Right atrium auricular region (tissue), 2 donors: ENCODE data around the gene PCDHGC3. TPM values are rescaled to one million over a fixed set of nuclear protein-coding genes. Genes with fewer than 3 reads are reported as not detected.

Experiments used
- DNase-seq: peaks from one replicate; pipeline ENCODE4 v3.0.0-alpha.2; 2019; ENCODE audit warnings: low spot score
- H3K27ac ChIP-seq, 2 donors: fragments of 200-600 bp; sonication (generic); 1 replicate in 1 of 2; 2 replicates in 1 of 2; pipeline ENCODE4 v1.5.1; 2016 to 2019
- H3K27me3 ChIP-seq, 2 donors: fragments of 200-600 bp; sonication (generic); one replicate each; pipeline versions ENCODE4 v1.5.1 to v1.6.0; 2017 to 2019
- H3K36me3 ChIP-seq: fragments of 200-600 bp; sonication (generic); one replicate; pipeline ENCODE4 v1.5.1; 2016
- H3K4me1 ChIP-seq, 2 donors: fragments of 200-600 bp; sonication (generic); one replicate each; pipeline versions ENCODE4 v1.5.1 to v1.6.0; 2017 to 2019
- H3K4me3 ChIP-seq, 2 donors: fragments of 200-600 bp; sonication (generic); 1 replicate in 1 of 2; 2 replicates in 1 of 2; pipeline ENCODE4 v1.5.1; 2017 to 2019; ENCODE audit warnings: mild to moderate bottlenecking in 1 of 2, moderate library complexity in 1 of 2
- H3K9me3 ChIP-seq, 2 donors: fragments of 200-600 bp; sonication (generic); one replicate each; pipeline ENCODE4 v1.5.1; 2019
- total RNA-seq, 2 donors: library from RNA; depleted of rRNA; stranded (reverse); fragments of >200 nt; gene quantifications; one replicate each; pipeline ENCODE4 v1.1.0, GENCODE V29; 2016
- TF ChIP-seq, protein P1 (sequence below), 2 donors: fragments of 200-600 bp; sonication (generic); IDR thresholded peaks; one replicate each; pipeline ENCODE4 v1.5.1; 2019; ENCODE audit warnings: antibody characterized with exemption in 2 of 2

The PCDHGC3 gene
- total RNA-seq, 2 donors from 2014 or later: 24.1 to 38.3 TPM

DNA sequence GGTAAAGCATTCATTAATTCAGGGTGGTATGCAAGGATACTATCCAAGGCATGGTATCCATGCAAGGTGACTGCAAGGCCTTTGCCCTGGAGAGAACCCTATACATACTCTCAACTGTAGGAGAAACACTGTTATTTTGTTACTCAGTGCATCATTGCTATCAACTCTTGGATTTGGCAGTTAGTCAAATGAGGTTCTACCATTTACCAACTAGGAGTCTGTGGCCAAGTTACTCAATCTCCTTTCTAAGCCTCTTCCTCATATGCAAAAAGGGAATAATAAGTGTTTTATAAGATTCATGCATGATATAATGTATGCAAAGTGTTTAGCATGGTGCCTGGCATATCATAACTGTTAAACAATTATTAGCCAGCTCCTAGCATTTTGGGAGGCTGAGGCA is 4.0 kb downstream of the PCDHGC3 start:
- TF ChIP-seq, protein P1, sequence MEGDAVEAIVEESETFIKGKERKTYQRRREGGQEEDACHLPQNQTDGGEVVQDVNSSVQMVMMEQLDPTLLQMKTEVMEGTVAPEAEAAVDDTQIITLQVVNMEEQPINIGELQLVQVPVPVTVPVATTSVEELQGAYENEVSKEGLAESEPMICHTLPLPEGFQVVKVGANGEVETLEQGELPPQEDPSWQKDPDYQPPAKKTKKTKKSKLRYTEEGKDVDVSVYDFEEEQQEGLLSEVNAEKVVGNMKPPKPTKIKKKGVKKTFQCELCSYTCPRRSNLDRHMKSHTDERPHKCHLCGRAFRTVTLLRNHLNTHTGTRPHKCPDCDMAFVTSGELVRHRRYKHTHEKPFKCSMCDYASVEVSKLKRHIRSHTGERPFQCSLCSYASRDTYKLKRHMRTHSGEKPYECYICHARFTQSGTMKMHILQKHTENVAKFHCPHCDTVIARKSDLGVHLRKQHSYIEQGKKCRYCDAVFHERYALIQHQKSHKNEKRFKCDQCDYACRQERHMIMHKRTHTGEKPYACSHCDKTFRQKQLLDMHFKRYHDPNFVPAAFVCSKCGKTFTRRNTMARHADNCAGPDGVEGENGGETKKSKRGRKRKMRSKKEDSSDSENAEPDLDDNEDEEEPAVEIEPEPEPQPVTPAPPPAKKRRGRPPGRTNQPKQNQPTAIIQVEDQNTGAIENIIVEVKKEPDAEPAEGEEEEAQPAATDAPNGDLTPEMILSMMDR (IDR thresholded peaks at IDR 0.05): no peak
- Histone ChIP-seq H3K27ac (no peak overlapping the region), H3K27me3 (no peaks in the 10 kb centered on the region), H3K36me3 (no peaks in the 10 kb centered on the region), H3K9me3 (no peaks in the 10 kb centered on the region), H3K4me1 (peaks cover 0 to 41% of the 10 kb centered on the region in 2 donors), H3K4me3 (no peak overlapping the region)
- no peak for DNase-seq

DNA sequence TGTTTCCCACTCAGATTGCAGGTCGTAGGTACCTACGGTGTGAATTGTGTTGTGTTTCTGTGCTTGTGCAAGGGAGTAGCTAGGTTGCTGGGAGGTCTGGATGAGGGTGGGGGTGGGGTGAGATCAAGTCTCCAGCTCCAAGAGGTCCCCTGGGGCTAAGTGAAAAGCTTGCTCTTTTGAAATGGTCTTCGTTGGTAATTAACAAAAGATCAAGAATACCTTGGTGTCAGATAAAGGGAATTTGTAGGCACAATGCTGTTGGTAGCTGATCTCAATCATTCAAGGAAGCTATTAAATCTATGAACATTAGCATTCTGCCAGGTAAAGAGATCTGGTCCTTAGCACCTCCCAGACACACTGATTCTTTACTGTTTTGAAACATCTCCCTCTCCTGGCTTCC is 8.1 kb downstream of the PCDHGC3 start:
- Histone ChIP-seq H3K4me3 (no peak overlapping the region), H3K4me1 (peaks cover 0 to 20% of the 10 kb centered on the region in 2 donors)

GRCh38 chr5:141484310-141484640 is 8.5 kb downstream of the PCDHGC3 start:
- Histone ChIP-seq H3K4me3 (peak overlapping the region; percentile 24 to 48), H3K27ac (no peak overlapping the region), H3K36me3 (no peaks in the 10 kb centered on the region), H3K9me3 (no peaks in the 10 kb centered on the region), H3K27me3 (no peaks in the 10 kb centered on the region), H3K4me1 (peaks cover 0 to 24% of the 10 kb centered on the region in 2 donors)
- TF ChIP-seq, protein P1 (IDR thresholded peaks at IDR 0.05): no peak
- peak; percentile 1 for DNase-seq

More for the DNA sequence above, 8.1 kb downstream of the PCDHGC3 start:
- H3K27ac ChIP-seq: no peak overlapping the region
- DNase-seq: peak; percentile 23
- no peaks in the 10 kb centered on the region for H3K36me3 ChIP-seq
- TF ChIP-seq, protein P1 (IDR thresholded peaks at IDR 0.05): no peak
- no peaks in the 10 kb centered on the region for H3K9me3 ChIP-seq
- no peaks in the 10 kb centered on the region for H3K27me3 ChIP-seq

DNA sequence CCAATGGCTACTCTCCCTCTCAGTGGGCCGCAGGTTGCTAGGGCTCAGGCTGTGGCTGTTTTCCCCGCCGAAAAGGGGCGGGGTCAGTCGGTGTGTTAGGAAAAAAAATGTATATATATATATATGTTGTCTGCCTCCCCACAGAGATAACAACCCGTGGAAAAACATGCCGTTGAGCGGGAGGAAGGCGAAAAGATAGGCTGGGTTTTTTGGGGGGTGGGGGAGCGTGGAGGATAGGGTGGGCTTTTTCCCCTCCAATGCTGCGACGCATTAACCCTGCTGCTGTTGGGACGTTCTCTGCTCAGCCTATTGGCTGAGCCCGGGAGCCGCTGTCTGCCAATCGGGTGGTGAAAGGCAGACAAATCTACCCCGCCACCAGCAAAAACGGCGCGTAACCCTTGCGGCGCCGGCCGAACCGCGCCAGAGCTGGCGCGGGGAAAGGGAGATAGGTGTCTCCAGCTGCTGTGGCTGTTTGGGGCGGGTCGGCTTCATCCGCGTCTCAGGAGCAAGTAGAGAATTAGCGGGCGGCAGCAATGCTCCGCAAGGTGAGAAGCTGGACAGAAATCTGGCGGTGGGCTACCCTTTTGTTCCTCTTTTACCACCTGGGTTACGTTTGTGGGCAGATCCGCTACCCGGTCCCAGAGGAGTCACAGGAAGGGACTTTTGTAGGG is 9.0 kb downstream of the PCDHGC3 start, which contains the start of gene PCDHGC4:
Gene PCDHGC4 (plus strand): TSS at position 390 of the 671 bp plus-strand sequence. CDS start 144 bp downstream, at position 534.
- peak; percentile 56 for DNase-seq
- H3K4me3 ChIP-seq: peak within 1 kb of the TSS; percentile 24 to 48
- H3K9me3 ChIP-seq: no peaks in the 10 kb centered on the region
- no peaks in the 10 kb centered on the region for H3K27me3 ChIP-seq
- H3K36me3 ChIP-seq: peaks cover 2% of the 10 kb centered on the region
- TF ChIP-seq, protein P1 (IDR thresholded peaks at IDR 0.05): no peak
- H3K4me1 ChIP-seq: peaks cover 0 to 29% of the 10 kb centered on the region in 2 donors
- peak within 1 kb of the TSS in 1 of 2 donors; percentile 6 for H3K27ac ChIP-seq

- H3K36me3 ChIP-seq: peaks cover 9% of the 10 kb centered on the region
- no peaks in the 10 kb centered on the region for H3K9me3 ChIP-seq
- H3K27me3 ChIP-seq: no peaks in the 10 kb centered on the region
- peak overlapping the region; percentile 24 to 48 for H3K4me3 ChIP-seq
- DNase-seq: peak; percentile 51
- TF ChIP-seq, protein P1 (IDR thresholded peaks at IDR 0.05): no peak
- H3K4me1 ChIP-seq: peaks cover 0 to 29% of the 10 kb centered on the region in 2 donors
- no peak overlapping the region for H3K27ac ChIP-seq
These were observed 9.7 kb downstream of the PCDHGC3 start for GRCh38 chr5:141485321-141486055.
